ENCODE results near the gene FAM210A.

GRCh38 chr18:13633700-13634099, 92.7 kb downstream of the FAM210A start:
- no peak for TF ChIP-seq CTCF (conservative IDR thresholded peaks at IDR 0.05)
- TF ChIP-seq EZH2 (IDR thresholded peaks at IDR 0.05; ENCODE audit: low read depth), result no peak
